Suppressor macrophage treated with lipopolysaccharide for 4 hours (primary cell): ENCODE results near the gene CELF4.

Source experiments
- DNase-seq: peaks from one replicate; pipeline ENCODE4 v3.0.0-alpha.2; 2020

Gene CELF4

DNA sequence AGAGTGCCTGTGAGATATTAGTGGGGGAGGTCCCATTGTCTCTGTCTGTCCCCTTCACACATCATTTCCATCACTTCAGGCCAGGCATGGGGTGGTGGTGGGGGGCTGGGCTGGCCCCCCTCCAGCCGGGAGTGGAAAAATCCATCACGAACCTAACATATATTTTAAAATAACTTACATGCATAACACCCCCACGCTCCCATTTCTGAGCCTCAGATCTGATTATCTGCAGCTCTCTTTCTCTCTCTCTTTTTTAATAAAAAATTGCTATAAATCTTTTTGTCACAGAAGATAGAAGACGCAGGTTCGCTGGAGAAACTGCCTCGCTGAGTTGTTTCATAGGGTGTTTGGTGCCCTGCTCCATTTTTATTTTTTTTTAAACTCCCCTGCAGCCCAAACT lies 159.8 kb downstream of the CELF4 start:
- DNase-seq: no peak

DNA sequence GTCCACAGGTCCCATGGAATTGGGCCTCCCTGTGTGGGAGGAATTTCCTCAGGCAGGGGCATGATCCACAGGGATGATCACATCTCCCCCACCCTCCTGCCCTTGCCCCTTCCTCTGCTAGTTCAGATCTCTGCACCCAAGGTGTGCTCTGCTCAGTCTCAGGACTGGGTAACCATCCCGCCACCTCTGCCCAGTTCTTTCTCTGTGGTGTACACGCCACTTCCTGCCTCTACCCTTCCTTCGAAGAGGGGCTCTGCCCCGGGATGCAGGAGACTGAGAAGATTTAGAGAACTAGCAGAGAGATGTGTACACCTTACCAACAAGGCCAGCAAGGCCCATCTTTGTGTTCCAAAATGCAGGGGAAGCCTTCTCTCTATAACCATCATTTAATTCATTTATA lies 160.4 kb downstream of the CELF4 start:
- no peak for DNase-seq

DNA sequence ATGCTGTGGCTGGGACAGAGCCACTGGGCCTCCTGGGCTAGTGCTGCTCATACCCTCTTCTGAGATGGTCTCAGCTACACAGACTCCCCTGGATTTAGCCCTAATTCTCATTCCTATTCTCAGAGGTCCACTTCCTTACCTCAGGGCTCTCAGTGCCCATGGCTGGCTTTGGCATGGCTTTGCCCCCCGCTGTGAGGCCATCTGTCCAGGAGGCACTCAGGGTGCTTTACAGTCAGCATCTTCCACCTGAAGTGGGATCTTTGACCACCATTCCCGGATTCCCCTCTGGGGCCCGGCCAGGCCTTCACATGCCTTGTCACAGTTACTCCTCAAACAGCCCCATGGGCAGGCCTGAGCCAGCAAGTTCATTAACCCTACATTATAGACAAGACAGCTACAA lies 161.8 kb downstream of the CELF4 start:
- no peak for DNase-seq

DNA sequence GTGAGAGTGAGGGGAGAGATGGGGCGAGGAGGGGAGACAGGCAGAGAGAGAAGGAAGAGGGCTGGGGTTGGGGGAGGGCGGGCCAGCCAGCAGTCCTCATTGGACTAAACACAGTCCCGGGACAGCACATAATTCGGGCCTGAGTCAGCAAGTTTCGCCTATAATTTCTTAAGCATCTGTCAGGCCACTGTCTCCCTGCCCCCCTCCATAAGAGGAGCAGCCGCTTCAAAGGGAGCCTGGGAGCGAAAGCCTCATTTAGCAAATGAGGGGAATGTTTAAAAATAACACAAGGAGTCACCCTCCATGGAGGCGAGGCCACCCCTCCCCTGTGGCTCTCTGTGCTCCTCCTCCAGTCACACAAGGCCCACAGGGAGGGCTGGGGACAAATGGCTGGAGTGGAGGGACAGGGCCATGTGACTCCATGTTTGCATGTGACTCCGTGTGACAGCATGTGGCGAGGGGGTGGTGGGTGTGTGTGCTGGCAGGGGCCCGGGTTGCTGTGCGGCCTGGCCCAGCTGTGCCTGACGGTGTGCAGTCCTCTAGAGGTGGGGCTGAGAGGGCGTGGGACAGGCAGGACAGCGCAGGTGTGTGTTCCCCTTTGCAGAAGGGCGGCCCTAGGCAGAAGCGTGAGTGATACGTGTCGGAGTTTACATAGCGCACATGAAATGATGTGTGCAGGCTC lies 162.4 kb downstream of the CELF4 start:
- DNase-seq: no peak

DNA sequence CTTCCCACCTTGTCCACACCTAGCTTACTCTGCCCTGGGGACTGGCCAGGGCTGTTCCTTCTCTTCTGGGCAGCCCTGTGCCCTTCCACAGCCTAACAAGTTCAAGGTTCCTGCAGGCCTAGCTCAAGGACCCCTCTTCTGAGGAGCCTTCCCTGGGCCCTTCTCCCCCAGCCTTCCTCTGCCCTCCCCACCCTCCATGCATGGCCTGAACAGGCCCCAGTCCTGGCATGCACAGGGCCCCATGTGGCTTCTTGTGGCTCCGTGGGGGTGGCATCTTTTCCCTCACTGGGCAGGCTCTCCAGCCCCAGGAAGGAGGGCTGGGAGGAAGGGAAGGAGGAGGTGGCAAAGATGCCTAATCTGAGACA lies 162.9 kb downstream of the CELF4 start:
- no peak for DNase-seq

DNA sequence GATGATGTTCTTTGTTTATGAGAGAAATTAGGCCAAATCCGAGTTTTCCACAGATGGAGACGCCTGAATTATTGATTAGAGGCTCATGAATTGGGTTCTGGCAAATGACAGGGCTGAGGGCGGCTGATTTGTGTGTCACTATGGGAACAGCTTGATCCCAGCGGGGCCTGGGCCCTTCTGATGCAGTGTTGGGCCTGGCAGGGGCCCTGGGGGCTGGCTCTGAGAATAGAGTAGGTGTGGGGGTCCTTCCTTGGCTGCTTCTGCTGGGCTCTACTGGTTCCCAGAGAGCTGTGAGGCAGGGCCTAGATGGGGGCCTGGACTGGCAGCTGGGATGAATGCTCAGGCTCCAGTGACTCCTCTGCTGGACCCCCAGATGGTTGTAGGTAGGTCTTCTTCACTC lies 164.8 kb downstream of the CELF4 start:
- DNase-seq: no peak

DNA sequence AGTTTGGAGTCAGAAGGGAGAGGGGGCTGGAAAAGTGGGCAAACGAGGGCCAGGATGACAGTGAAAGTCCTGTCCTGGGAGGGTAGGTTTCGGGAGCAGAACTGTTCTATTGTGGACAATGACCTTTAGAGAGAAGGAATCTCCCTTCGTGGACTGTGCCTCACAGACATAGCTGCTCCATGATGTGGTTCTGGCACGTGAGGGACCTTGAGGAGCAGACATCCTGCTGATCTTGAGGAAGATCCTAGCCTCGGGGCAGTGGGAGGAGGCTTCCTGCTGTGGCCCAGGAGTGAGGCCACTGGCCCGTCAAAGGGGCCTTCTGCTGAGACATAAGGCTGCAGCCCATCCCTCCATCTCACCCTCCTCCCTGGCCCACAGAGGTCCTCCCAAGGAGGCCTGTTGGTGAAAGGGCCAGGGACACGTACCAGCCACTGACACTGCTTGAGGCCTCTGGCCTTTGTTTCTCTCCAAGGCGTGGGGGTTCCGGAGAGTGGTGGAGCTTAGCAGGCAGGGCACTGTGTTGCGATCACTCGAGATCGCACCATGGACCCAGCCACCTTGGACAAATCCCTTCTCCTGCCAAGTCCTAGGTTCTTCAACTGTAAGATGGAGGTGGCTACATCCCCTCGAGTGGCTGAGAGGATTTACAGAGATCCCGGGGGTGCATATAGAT lies 167.2 kb downstream of the CELF4 start:
- DNase-seq: no peak

DNA sequence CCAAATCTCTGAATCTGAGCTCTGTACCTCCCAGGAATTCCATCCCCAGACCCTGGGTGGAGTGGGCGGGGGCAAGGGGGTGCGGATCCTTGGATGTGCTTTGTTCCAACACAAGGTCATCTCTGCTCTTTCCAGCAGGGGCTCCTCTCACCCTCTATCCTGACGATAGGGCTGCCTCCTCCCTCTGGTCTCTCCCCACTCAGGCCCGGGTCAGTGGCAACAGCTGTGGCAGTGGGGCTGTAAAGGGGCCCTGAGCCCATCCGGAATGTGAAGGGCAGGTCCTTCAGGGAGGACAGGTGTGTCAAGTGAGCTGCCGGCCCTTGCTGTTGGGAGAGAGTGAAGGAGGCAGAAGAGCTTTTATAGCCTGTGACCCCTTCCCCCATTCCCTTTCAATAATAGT lies 167.8 kb downstream of the CELF4 start:
- no peak for DNase-seq

DNA sequence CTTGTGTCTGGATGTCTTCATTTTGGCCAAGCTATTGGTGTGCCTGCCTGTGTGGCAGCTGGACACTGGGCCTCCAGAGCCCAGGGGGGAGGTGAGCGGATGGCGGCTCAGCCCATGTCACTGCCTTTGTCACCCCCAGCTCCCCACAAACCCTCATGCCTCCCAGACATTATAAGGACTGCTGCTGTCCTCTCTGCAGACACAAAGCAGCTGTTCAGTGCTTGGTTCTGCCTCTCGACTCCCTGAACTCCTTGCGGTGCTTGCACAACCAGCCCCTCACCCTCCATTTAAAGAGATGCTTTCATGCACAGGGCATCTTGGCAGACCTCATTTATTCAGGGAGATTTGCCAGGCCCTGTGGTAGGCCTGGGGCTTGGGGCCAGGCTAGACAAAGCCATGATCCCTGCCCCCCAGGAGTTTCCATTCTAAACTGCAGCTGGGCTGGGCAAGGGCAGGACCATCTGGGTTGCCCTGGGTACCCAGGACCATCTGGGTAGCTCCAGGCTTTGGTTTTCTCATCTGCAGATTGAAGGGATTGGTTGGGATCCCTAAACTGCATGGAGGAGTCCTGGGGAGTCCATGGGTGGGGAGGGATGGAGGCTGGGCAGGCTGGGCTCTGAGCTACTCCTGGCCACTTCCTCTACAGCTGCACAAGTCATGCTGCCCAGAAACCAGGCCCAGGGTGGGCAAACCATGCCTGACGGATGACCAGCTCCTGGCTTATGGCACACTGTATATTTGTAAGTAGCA lies 168.5 kb downstream of the CELF4 start:
- DNase-seq: no peak

DNA sequence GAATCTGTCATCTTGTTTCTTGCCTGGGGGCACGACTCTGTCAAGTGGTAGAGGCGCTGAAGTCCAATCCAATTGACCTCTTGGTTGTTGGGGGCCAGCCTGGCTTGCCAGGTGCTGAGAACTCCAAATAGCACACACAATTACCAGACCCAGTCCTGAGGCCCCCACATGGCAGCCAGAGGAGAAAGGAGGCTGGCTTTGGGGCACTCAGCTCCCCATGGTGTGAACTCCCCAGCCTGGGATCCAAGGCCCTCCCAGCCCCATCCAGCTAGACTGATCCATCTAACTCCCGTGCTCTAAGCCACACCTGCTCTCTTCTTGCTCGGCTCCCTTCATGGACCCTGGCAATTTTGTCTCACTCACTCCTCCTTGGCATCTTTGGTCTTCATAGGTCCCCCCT lies 170.0 kb downstream of the CELF4 start:
- DNase-seq: no peak

DNA sequence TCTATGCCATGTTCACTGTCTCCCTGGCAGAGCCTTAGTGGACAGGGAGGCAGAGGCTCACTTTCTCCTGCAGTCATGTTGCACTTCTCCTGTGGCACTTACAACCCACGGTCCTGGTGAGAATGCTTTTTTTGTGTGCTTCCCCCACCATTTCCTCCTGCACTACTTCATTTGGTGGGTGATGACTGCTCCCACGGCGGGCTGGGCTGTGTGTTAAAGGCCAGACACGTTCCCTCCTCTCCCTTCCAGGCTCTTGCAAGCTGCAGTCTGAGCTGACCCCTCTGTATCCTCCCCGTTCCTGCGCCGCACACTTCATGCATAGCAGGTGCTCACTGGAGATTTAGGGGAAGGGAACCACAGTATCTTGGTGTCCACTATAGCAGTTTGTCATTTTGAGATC lies 170.5 kb downstream of the CELF4 start:
- no peak for DNase-seq

DNA sequence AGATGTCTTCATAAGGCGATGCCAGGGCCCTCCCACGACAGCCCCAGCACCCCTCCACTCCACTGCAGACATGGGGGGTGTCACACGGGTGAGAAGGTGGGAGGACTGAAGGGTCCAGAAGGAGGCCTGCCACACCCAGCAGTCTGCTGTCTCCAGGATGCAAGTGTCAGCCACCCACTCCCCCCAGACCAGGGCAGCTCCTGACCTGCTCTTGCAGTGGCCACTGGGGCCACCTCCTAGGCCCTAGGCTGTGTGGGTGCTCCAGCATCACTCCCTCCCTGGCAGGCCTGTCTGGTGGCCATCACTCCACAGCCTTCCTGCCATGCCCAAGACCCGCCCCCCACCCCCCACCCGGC lies 171.0 kb downstream of the CELF4 start:
- no peak for DNase-seq

DNA sequence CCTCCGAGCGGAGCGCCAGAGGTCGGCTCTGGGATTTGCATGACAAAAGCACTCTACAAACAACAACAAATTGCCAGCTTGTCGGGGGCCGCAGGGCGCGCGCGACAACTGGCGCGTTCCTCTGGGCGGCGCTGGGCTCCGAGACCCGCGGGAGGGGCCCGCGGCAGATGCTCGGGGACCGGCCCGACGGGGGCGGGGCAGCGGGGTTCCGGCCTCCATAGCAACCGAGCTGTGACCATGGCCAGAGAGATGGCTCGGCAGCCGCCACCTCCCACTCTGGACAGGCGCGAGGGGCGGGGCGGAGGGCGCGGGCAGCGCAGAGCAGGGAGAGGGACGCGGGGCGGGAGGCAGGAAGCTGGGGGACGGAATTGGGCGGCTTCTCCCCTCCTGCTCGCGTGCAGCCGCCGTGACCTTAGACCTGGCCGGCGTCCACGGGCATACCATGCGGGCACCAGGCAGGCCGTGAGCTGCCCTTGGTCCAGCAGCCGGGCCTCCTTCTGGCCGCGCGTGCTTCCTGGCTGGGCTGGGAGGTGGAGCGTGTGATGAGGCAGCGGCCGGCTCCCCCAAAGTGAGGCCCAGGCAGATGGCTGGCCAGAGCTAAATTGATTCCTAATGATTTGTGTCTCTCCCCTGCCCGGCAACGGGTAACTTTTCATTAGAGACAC lies 171.5 kb downstream of the CELF4 start:
- DNase-seq: no peak

DNA sequence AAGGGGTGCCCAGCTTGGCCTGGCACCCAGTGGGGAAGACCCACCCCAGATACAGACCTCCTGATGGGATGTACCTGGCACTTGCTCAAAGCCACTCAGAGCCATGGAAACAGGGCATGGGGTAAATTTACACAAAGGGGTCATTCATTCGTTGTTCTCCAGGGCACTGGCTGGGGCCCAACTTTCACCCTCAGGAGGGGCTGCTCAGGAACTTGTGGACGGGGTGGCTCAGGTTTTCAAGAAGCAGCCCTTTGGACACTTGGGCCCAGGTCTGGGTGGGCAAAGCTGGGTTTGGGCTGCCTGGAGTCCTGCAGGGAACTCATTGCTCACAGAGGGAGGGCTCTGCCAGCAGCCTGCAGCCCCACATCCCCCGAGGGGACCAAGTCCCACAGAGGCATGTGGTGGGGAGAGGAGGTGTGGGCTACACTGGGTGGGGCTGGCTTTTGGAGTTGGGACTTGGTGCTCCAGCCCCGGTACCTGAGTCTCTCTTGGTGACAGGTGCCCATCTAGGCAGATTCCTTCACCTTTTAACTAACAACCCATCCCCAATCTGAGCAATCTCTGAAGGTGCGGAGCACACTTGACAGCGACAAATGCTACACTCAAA lies 172.3 kb downstream of the CELF4 start:
- no peak for DNase-seq

DNA sequence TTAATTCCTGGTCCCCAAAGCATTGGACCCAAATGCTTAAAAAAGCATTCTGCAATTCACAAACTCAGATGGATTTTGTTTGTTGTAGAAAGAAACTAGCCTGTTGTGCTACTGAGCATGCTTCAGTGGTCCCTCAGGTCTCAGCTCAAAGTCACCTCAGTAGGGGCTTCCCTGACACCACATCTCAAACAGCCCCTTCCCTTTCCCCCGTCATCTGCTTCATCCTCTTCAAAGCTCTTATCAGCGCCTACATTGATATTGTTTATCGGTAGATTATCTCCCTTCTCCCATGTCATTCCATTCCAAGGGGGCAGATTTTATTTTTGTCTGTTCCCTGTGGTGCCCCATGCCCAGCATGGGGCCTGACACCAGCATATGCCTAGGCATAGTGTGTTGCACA lies 172.9 kb downstream of the CELF4 start:
- no peak for DNase-seq

DNA sequence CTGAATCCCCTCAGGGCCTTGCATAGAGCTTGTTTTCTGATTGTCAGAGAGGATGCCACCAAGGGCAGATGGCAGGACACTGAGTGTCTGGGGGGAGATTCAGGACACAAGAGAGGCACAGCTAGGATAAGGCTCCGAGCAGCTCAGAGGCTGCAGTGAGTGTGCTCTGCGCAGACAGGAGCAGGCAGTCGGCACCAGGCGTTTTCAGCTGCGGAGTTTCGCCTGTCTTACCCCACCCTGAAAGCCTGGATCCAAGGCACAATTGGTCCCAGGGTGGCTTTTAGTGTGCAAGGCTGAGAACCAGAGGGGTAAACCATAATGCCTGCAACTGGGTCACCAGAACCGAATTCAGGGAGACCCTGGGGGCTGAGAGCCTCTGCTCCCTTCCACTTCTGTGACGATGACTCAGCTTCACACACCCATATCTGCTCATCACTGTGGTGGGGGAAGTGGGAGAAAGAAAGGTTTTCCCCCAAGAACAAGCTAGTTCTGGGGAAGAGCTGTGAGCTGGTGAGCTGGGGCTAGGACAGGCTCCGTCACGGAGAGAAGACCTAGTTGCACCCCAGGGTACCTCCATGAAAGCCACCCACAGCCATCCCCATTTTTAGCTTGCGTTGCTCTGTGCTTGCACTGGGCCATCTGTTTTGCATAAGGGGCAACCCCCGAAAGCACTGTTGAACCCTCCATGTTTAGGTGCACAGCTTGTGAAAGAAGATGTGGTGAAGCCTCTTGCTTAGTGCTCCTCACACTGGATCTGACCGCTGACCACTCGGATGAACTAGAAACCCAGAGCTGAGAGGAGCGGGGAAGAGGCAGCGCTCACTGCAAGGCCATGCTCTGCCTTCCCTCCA lies 173.7 kb downstream of the CELF4 start:
- DNase-seq: no peak

DNA sequence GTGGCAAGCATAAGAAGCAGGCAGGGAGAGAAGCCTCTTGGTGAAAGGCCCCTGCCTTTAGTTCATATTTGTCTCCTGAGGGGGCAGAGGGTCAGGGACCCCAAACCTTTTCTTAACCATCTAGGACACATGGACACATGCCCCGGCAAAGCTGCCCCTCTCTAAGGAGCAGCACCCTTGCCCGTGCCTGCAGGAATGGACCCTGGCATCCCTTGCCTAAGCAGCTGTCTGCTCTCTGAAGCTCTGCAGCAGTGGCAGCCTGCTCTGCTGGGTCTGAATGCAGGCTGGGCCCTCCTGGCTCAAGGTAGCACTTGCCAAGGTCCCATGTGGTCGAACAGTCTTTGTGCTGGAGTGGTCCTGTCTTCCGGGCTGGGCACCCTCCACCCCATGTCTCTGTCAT lies 174.4 kb downstream of the CELF4 start:
- no peak for DNase-seq

DNA sequence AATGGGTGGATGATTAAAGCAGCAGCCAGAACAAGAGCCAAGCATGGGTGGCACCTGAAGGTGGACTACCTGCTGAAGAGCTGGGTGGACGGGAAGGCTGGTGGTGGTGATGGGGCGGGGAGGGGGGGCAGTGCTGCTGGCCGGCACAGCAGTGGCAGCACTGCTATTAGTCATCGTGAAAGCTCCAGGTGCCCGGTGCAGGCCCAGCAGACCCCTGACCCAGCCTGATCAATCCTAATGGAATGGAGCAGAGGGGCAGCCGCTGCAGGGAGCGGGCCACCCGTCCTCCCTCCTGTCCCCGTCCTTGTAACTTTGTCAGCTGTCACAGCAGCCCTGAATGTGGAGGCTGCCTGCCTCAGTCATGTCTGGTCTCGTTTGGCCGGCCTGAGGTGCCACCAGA lies 174.9 kb downstream of the CELF4 start:
- no peak for DNase-seq

DNA sequence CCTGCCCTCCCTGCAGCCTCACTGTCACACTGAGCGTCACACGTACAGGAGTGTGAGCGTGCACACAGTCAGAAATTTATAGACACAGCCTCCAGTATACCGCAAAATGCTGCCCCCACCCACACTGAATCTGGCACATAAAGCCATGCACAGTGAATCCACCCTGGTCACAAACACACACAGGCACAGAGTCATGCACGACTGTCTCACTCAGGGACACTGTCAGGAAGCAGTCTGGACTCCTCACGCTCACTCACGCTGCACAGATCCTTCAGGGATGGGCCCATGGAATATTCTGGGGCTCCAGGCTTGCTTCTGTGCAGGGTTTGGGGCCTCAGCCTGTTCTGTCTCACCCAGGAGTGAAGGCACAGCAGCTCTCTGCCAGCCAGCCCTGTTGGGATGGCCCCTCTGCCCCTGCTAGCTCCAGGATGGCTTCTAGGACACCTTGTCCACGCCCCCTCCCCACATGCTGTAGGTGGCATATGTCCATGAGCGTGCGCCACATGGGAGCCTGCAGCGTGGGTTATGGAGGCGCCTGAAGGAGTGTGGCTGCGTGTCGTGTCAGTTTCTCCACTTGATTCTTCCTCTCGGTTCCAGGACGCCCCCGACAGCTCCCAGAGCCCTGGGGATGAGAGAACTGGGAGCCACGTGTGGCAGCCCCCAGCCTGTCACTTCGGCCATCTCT lies 175.8 kb downstream of the CELF4 start:
- no peak for DNase-seq

DNA sequence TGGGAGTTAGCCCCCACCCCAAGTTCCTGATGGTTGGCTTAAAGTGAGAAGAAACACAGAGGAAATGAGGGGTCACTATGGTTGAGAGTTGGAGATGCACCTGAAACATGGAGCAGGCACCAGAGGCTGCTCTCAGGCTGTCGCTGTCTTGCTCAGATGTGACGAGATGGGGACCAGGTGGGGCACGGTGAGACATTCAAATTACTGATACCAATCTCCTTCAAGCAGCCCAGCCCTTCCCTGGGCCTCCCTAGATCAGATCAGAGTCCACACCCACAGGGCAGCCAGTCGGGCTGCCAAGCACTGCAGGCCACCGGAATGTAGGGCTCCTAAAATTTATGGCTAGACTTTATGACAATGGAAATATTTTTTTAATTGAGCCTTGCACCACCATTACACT lies 176.6 kb downstream of the CELF4 start:
- no peak for DNase-seq

DNA sequence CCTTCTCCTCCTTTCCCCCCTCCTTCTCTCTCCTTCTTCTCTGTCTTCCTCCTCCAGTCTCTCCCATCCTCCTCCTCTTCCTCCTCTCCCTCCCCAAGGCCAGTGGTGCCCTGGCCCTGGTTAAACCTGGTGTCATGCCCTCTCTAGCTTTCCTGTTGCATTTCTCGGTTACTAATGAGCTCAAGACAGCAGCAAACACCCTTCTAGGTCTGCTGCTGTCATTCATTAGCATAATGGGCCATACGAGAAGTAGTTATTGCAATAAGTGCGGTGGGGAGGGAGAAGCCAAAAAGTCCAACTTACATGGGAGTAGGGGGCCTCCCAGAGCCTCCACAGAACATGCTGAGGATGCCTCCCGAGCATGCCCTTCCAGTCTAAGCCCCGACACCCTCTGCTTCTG lies 177.2 kb downstream of the CELF4 start:
- DNase-seq: no peak
